GM21576 (cell line): ENCODE data around the gene NR6A1.

Experiments
- ATAC-seq: cut with Tn5 transposase; IDR thresholded peaks from one replicate; pipeline ENCODE4 v1.9.1; 2021; ENCODE audit warnings: mild to moderate bottlenecking, moderate library complexity; ENCODE audit not compliant: unreplicated experiment

NR6A1 gene

GRCh38 chr9:124730772-124731171 lies 40.3 kb downstream of the NR6A1 start:
- ATAC-seq: no peak

GRCh38 chr9:124726886-124727285 lies 44.2 kb downstream of the NR6A1 start:
- no peak for ATAC-seq

- no peak for ATAC-seq
Observed at GRCh38 chr9:124725068-124725452, 46.1 kb downstream of the NR6A1 start.

GRCh38 chr9:124724415-124725067 lies 46.6 kb downstream of the NR6A1 start:
- ATAC-seq: no peak

GRCh38 chr9:124723352-124723751 lies 47.8 kb downstream of the NR6A1 start:
- no peak for ATAC-seq

- no peak for ATAC-seq
Observed at GRCh38 chr9:124721109-124721906, 49.8 kb downstream of the NR6A1 start.

GRCh38 chr9:124720429-124721108 lies 50.5 kb downstream of the NR6A1 start:
- no peak for ATAC-seq

- no peak for ATAC-seq
Observed at GRCh38 chr9:124718928-124719327, 52.2 kb downstream of the NR6A1 start.

GRCh38 chr9:124717597-124717996 lies 53.5 kb downstream of the NR6A1 start:
- ATAC-seq: no peak

GRCh38 chr9:124716808-124717207 lies 54.3 kb downstream of the NR6A1 start:
- ATAC-seq: no peak

GRCh38 chr9:124710766-124711165 lies 60.3 kb downstream of the NR6A1 start:
- ATAC-seq: no peak

GRCh38 chr9:124709292-124709690 lies 61.8 kb downstream of the NR6A1 start:
- no peak for ATAC-seq

- no peak for ATAC-seq
Observed at GRCh38 chr9:124708633-124709291, 62.3 kb downstream of the NR6A1 start.

- ATAC-seq: no peak
Observed at GRCh38 chr9:124708074-124708473, 63.0 kb downstream of the NR6A1 start.

- no peak for ATAC-seq
Observed at GRCh38 chr9:124707666-124708065, 63.4 kb downstream of the NR6A1 start.

- ATAC-seq: no peak
Observed at GRCh38 chr9:124706685-124707084, 64.4 kb downstream of the NR6A1 start.

- ATAC-seq: no peak
Observed at GRCh38 chr9:124699575-124699974, 71.5 kb downstream of the NR6A1 start.

GRCh38 chr9:124698265-124698664 lies 72.8 kb downstream of the NR6A1 start:
- no peak for ATAC-seq

GRCh38 chr9:124697326-124698200 lies 73.5 kb downstream of the NR6A1 start:
- no peak for ATAC-seq

- no peak for ATAC-seq
Observed at GRCh38 chr9:124696101-124696500, 75.0 kb downstream of the NR6A1 start.
